Vagina (tissue), 2 donors: ENCODE results near the gene PSMD14. TPM values are rescaled to one million over a fixed set of nuclear protein-coding genes. Genes with fewer than 3 reads are reported as not detected.

Source experiments
- DNase-seq, 2 donors: peaks; one replicate each; pipeline ENCODE4 v3.0.0-alpha.2; 2017; ENCODE audit errors: extremely low spot score in 2 of 2
- H3K27ac ChIP-seq: fragments of 200-600 bp; sonication (generic); one replicate; pipeline ENCODE4 v1.5.1; 2019
- H3K27me3 ChIP-seq: fragments of 200-600 bp; sonication (generic); one replicate; pipeline ENCODE4 v1.5.1; 2019
- H3K36me3 ChIP-seq, 2 donors: fragments of 200-600 bp; sonication (generic); one replicate each; pipeline ENCODE4 v1.5.1; 2017 to 2019
- H3K4me1 ChIP-seq: fragments of 200-600 bp; sonication (generic); one replicate; pipeline ENCODE4 v1.5.1; 2019
- H3K4me3 ChIP-seq, 2 donors: fragments of 200-600 bp; sonication (generic); 1 replicate in 1 of 2; 2 replicates in 1 of 2; pipeline ENCODE4 v1.5.1; 2016 to 2019
- H3K9me3 ChIP-seq: fragments of 200-600 bp; sonication (generic); one replicate; pipeline ENCODE4 v1.5.1; 2019
- POLR2A ChIP-seq, 2 donors: fragments of 450-650 bp; IDR thresholded peaks; one replicate each; pipeline ENCODE4 v1.6.1; 2017; ENCODE audit warnings: antibody characterized with exemption in 2 of 2, mild to moderate bottlenecking in 2 of 2, moderate library complexity in 2 of 2
- POLR2AphosphoS5 ChIP-seq, 2 donors: sonication (generic); formaldehyde crosslinking; IDR thresholded peaks; one replicate each; pipeline ENCODE4 v1.9.0; 2017; ENCODE audit warnings: antibody characterized with exemption in 2 of 2, mild to moderate bottlenecking in 2 of 2, low read depth in 1 of 2; ENCODE audit not compliant: insufficient read depth in 1 of 2
- intact Hi-C: fragments of 100-400 bp; cut with DNase I; formaldehyde crosslinking; loops from one replicate; pipeline ENCODE4 v1.15.1; 2023
- total RNA-seq: library from RNA; depleted of rRNA; stranded (reverse); fragments of >200 nt; gene quantifications from one replicate; pipeline ENCODE4 v1.2.3, GENCODE V29; 2016
- TF ChIP-seq, protein P1 (sequence below), 3 experiments: fragments of 450-650 bp in 2 of 3; fragments of 200-600 bp in 1 of 3; sonication (generic) in 1 of 3; IDR thresholded peaks; one replicate each; pipeline ENCODE4 v1.5.1; 2017 to 2019; ENCODE audit warnings: antibody characterized with exemption in 3 of 3, mild to moderate bottlenecking in 2 of 3, moderate library complexity in 2 of 3

The PSMD14 gene
- total RNA-seq, 1 donor from 2014 or later: 34.4 TPM

DNA sequence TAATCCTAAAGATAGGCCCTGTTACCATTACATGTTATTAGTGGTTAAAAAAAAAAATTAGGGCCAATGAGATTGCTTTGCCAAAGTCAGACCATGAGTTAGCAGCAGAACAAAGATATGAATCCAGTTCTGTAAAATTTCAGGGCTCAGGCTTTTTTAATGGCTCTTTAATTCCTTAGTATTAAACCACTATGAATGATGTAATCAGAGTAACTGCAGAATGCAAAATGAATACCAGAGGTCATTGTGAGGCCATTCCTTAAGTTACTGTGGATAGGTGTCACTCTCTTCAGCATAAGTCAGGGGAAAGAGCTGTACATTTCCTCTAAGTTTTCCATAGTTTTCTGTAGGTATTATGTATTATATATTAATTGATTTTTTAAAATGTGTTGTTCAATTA, 65.7 kb downstream of the PSMD14 start:
- intact Hi-C loops: no loop called here
- TF ChIP-seq, protein P1, sequence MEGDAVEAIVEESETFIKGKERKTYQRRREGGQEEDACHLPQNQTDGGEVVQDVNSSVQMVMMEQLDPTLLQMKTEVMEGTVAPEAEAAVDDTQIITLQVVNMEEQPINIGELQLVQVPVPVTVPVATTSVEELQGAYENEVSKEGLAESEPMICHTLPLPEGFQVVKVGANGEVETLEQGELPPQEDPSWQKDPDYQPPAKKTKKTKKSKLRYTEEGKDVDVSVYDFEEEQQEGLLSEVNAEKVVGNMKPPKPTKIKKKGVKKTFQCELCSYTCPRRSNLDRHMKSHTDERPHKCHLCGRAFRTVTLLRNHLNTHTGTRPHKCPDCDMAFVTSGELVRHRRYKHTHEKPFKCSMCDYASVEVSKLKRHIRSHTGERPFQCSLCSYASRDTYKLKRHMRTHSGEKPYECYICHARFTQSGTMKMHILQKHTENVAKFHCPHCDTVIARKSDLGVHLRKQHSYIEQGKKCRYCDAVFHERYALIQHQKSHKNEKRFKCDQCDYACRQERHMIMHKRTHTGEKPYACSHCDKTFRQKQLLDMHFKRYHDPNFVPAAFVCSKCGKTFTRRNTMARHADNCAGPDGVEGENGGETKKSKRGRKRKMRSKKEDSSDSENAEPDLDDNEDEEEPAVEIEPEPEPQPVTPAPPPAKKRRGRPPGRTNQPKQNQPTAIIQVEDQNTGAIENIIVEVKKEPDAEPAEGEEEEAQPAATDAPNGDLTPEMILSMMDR (IDR thresholded peaks at IDR 0.05): no peak
- TF ChIP-seq POLR2AphosphoS5 (IDR thresholded peaks at IDR 0.05; ENCODE audit: insufficient read depth in 1 of 2, low read depth in 1 of 2) (no peak), POLR2A (IDR thresholded peaks at IDR 0.05) (no peak)
- peaks cover 0 to 6% of the 10 kb centered on the region in 2 donors for H3K36me3 ChIP-seq
- DNase-seq: no peak
- no peaks in the 10 kb centered on the region for H3K4me1 ChIP-seq
- no peak overlapping the region for H3K4me3 ChIP-seq
- H3K27ac ChIP-seq: no peak overlapping the region
- no peaks in the 10 kb centered on the region for H3K9me3 ChIP-seq
- no peaks in the 10 kb centered on the region for H3K27me3 ChIP-seq

DNA sequence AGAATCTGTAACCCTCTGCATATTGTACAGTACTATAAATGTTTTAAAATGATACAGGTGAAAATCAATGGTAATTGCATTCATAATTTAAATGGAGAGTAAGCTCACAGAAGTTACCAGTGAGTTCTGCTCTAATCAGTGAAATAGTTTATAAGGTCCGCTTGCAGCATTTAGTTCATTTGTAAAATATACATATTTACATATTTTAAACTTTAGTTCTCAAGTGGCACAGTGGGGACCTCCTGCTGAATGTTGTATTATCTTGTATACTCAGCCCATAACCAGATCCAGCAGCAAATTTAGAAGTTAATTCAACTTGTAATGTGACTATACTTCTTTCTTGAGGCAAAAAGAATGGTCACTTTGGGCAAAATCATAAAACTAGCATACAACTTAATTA, 66.2 kb downstream of the PSMD14 start:
- Histone ChIP-seq H3K4me1 (no peaks in the 10 kb centered on the region), H3K27ac (no peak overlapping the region), H3K4me3 (no peak overlapping the region), H3K36me3 (peaks cover 0 to 6% of the 10 kb centered on the region in 2 donors), H3K27me3 (no peaks in the 10 kb centered on the region), H3K9me3 (no peaks in the 10 kb centered on the region)
- no peak for DNase-seq
- no peak for TF ChIP-seq POLR2A (IDR thresholded peaks at IDR 0.05)
- no peak for TF ChIP-seq POLR2AphosphoS5 (IDR thresholded peaks at IDR 0.05; ENCODE audit: insufficient read depth in 1 of 2, low read depth in 1 of 2)
- TF ChIP-seq, protein P1 (IDR thresholded peaks at IDR 0.05): no peak
- intact Hi-C loops: no loop called here

DNA sequence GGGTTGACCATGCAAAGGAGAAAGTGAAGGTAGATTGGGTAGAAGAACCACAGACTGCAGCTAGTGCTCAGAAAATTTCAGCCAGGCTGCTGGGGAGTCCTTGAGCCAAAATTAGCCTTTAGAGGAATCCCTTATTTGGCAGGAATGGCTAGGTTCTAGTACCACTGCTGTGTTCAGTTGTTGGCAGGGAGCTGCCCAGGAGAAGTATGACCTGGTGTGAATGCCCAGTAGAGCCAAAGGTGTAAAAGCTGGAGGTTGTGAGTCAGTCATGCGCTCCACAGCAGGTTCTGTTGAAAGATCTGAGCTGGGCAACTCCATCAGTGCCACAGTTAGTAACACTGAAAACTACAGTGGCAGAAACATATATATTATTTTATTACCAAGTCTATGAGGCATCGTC, 71.5 kb downstream of the PSMD14 start:
- no peaks in the 10 kb centered on the region for H3K27me3 ChIP-seq
- no peak overlapping the region for H3K4me3 ChIP-seq
- no peaks in the 10 kb centered on the region for H3K9me3 ChIP-seq
- TF ChIP-seq POLR2A (IDR thresholded peaks at IDR 0.05): no peak
- TF ChIP-seq, protein P1 (IDR thresholded peaks at IDR 0.05): no peak
- no peak for TF ChIP-seq POLR2AphosphoS5 (IDR thresholded peaks at IDR 0.05; ENCODE audit: insufficient read depth in 1 of 2, low read depth in 1 of 2)
- no peaks in the 10 kb centered on the region for H3K36me3 ChIP-seq
- no peak for DNase-seq
- intact Hi-C loops: no loop called here
- H3K4me1 ChIP-seq: no peaks in the 10 kb centered on the region
- H3K27ac ChIP-seq: no peak overlapping the region

DNA sequence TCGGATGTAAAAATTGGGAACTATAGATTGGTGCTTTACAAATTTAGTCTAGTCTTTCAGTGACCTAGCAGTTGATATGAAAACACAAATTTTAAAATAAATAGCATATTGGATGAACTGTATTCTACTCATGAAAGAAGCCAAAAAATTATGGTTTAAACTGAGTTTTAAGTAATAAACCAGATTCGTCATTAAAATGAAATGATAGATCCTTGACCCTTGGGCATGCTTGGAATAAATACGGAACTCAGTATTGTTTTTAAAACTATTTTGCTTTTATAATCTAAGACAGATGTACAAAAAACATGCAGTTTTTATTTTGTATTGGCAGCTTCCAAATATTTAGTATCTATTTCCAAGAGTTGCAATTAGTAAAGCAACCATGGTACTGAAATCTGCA, 73.3 kb downstream of the PSMD14 start:
- Histone ChIP-seq H3K9me3 (no peaks in the 10 kb centered on the region), H3K4me1 (no peaks in the 10 kb centered on the region), H3K36me3 (no peaks in the 10 kb centered on the region), H3K27me3 (no peaks in the 10 kb centered on the region), H3K4me3 (no peak overlapping the region), H3K27ac (no peak overlapping the region)
- TF ChIP-seq POLR2A (IDR thresholded peaks at IDR 0.05) (no peak), POLR2AphosphoS5 (IDR thresholded peaks at IDR 0.05; ENCODE audit: insufficient read depth in 1 of 2, low read depth in 1 of 2) (no peak)
- TF ChIP-seq, protein P1 (IDR thresholded peaks at IDR 0.05): no peak
- intact Hi-C loops: no loop called here
- DNase-seq: no peak

DNA sequence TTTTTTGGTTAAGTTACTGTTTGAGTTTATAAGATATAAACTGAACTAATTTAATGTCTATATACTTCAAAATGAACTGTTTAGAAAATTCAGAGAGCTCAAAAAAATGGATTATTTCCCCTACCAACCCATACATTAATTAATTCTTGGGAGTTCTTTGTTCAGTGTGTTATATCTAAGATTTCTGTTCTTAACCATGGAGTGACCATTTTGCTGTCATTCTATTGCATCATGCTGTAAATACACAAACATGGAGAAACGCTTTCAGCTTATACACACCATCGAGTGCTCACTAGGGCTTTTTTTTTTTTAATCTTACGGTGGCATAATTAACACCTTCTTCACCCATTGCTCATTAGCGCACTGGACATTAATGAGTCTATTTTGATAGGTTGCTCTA, 74.5 kb downstream of the PSMD14 start:
- Histone ChIP-seq H3K4me3 (no peak overlapping the region), H3K4me1 (no peaks in the 10 kb centered on the region), H3K27me3 (no peaks in the 10 kb centered on the region), H3K27ac (no peak overlapping the region), H3K9me3 (no peaks in the 10 kb centered on the region), H3K36me3 (no peaks in the 10 kb centered on the region)
- no peak for TF ChIP-seq POLR2A (IDR thresholded peaks at IDR 0.05)
- TF ChIP-seq POLR2AphosphoS5 (IDR thresholded peaks at IDR 0.05; ENCODE audit: insufficient read depth in 1 of 2, low read depth in 1 of 2): no peak
- TF ChIP-seq, protein P1 (IDR thresholded peaks at IDR 0.05): no peak
- intact Hi-C loops: no loop called here
- no peak for DNase-seq
